Activated CD4-positive, alpha-beta T cell treated with anti-CD3 and anti-CD28 coated beads for 24 hours (primary cell): Measurements from ENCODE around the gene STRN4.
"Not testable (repeated sequence)": the region's sequence is repeated elsewhere in the genome, so short reads cannot be mapped to it uniquely, and the experiment has no call there.

ENCODE experiments used
- DNase-seq, 2 donors: peaks; one replicate each; pipeline ENCODE4 v3.0.0-alpha.2; 2020; ENCODE audit warnings: low read depth in 2 of 2

The STRN4 gene, protein sequence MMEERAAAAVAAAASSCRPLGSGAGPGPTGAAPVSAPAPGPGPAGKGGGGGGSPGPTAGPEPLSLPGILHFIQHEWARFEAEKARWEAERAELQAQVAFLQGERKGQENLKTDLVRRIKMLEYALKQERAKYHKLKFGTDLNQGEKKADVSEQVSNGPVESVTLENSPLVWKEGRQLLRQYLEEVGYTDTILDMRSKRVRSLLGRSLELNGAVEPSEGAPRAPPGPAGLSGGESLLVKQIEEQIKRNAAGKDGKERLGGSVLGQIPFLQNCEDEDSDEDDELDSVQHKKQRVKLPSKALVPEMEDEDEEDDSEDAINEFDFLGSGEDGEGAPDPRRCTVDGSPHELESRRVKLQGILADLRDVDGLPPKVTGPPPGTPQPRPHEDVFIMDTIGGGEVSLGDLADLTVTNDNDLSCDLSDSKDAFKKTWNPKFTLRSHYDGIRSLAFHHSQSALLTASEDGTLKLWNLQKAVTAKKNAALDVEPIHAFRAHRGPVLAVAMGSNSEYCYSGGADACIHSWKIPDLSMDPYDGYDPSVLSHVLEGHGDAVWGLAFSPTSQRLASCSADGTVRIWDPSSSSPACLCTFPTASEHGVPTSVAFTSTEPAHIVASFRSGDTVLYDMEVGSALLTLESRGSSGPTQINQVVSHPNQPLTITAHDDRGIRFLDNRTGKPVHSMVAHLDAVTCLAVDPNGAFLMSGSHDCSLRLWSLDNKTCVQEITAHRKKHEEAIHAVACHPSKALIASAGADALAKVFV

DNA sequence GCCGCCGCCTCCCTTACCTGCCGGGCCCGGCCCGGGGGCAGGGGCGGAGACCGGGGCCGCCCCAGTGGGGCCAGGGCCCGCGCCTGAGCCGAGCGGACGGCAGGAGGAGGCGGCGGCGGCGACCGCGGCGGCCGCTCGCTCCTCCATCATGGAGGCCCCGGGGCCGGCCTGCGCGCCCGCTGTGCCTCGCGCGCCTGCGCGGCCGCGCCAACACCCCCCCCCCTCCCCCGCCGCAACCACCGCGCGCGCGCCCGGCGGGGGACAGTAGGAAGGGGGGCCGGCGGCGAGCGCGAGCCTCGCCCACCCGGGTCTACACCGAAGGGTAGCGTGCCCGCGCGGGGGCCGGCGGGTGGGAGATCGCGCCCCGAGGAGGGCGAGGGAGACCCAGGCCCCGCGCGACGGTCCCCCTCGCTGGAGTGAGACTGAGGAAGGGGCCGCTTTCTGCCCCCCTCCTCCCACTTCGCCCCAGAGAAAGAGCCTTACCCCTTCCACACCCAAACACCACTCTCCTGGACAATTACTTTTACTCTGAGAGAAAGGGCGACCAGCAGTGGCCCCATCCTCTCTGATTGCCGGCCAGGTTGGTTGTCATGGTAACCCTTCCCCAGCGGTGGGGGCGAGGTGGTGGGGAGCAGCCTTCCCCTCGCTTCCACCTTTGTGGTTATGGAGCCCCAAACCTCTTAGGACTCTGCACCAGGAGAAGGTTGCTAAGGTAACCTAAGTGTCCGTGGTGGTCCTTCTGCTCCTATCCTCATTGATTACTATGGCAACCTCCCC lies at the start of gene STRN4:
STRN4 (minus strand) TSS at position 170 of the 777 bp plus-strand sequence; CDS start at position 150, 20 bp downstream.
- DNase-seq, result peak; percentile 30 to 43

DNA sequence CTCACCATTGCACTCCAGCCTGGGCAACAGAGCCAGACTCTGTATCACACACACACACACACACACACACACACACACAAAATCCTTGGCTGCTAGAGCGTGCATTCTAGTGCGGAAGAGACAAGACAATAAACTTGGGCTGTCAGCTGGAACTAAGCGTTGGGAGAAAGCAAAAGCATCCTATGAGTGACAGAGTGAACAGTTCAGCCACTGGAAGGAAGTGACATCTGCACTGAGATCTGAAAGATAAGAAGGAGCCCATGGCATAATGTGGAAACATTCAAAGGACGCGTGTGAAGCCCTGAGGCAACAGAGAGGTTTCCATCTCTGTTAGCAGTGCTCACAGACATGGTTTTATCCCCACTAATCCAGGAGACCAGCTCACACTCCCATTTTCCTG lies 45.7 kb upstream of the STRN4 start:
- DNase-seq, result no peak

DNA sequence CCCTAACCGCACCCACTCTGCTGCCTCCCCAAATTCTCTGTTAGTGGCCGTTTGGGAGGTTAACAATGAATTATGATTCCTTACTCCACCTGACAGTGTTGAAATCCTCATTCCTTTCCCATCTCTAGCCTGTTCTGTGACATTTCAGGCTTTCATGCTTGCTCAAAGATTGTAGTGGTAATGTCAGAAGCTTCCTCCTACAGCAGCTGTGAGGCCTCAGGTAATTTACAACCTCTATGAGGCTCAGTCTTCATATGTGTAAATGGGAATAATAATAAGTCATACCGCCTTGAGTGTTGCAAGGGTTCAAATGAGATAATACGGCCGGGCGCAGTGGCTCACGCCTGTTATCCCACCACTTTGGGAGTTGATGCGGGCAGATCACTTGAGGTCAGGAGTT lies 43.1 kb upstream of the STRN4 start:
- no peak for DNase-seq

DNA sequence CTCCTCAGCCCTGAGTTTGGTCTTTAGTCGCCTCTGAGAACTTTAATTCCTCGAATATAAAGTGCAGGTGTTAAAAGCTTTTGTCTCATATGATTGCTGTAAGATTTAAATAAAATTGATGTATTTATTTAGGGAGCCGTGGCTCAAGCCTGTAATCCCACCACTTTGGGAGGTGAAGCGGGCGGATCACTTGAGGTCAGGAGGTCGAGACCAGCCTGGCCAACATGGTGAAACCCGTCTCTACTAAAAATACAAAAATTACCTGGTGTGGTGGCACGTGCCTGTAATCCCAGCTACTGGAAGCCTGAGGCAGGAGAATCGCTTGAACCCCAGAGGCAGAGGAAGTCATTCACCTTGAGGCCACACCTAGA lies 42.7 kb upstream of the STRN4 start:
- no peak for DNase-seq

DNA sequence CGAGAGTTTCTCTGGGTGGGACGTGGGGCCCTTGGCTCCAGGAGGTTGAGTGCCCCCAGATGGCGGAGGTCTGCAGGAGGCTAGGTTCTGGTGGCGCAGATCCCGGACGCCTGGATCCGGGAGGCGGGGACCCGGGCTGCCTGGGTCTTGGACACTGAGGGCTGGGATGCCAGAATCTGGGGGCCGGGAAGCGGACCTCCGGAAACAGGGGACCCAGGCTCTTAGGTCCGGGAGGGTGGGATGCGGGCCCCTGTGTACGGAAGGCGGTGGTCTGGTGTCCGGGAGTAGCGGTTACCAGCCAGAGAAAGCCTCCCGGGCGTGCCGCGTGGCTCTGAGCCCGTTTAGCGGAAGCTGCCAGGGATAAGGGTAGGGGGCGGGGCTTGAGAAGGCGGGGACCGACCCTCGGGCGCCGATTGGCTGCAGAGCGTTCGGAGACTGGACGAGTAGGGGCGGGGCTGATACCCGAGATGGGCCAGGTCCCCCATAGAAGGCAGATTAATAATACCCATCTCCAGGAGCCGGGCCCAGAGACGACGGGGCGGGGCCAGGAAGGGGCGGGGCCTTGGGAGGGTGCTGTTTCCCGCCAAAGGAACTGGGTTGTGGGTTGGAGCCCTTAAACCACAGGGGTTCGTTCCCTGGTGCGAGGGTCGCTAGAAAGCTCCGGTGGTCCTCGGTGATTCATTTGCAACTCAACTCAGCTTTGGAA lies 42.2 kb upstream of the STRN4 start, which contains the start of gene SLC1A5:
SLC1A5 (minus strand) TSS at position 333 of the 706 bp plus-strand sequence. CDS start 629 bp downstream, outside the sequence.
- peak; percentile 100 for DNase-seq

DNA sequence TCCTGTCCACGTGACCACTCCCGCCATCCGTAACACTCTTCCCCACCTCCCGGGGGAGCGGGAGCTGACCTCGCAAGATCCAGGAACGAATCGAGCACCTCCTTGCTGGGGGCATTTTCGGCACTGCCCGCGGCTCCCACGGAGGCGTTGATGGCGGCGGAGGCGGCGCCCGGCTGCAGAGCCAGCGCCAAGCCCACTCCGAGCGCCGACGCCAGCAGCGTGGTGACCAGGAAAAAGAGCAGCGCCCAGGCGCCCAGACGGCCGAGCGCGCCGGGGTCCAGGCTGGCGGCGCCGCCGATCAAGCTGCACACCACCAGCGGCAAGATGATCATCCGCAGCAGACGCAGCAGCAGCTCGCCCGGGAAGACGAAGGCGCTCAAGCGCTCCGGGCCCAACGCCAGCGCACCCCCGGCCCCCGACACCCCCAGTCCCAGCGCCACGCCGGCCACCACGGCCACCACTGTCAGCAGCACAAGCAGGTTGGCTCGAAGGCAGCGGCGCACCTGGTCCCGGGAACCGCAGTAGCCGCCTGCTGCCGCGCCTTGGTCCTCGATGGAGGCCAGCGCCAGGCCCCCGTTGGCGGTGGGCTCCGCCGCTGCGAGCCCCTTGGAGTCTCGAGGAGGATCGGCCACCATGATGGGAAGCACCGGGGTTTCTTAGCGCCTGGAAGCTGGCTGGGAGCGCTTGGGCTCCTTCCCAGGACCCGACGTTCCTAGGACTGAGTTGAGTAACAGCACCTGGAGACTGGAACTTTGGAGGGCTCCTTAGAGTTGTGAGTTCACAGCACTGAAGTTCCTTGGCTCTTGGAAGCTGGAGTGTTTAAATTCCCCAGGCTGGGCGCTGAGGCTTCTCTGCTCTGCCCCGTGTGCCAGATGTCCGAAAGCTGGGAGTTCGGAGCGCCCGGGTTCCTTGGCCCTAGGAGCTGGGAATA lies 41.3 kb upstream of the STRN4 start:
- DNase-seq, result no peak

DNA sequence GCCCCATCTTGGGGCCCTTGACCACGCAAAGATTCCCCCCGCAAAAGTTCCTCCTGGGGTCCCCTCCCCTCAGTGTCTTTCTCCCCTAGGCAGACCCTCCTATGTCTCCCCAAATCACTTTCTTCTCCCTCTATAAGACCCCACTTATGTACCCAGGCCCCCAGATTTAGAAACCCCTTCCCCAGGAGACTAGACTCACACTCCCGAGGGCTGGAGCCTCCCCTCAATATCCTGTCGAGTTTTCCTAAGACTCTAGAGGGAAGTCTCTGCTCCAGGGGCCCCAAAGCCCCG lies 40.7 kb upstream of the STRN4 start:
- DNase-seq, result no peak

DNA sequence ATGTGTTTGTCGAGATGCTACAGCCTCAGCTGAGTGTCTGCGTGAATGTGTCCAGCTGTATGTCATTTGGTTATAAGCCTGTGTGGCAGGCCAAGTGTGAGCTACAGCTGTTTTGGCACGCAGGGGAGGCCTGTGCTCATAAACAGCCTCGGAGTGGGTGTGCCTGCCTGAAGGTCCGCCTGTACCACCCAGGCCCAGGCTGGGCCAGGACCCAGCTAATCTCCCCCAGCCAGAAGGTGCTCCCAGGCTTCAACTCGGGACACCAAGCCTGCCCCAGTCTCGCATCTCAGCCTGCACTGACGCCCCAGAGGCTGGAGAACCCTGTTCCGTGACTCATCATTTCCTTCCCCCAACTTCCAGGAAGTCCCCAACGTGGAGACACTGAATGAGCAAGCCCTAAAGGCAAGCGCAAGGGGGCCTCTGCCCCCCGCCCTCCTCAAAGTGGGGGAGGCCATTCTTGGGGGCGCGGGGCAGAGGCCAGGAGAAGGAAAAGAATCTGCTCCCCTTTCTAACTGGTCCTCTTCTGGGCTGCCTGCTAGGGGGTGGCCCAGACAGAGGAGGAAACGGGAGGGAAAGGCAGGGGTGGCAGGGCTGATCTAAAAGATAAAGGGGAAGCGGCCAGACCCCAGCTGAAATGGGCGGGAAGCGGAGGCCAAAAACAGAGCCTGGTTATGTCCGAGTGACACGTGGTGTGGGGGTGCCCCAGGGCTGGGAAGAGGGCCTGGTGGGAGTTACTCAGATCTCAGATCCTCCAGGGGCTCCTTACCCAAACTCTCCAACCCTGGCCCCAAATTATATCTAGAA lies 40.2 kb upstream of the STRN4 start:
- DNase-seq, result peak; percentile 66 to 73

DNA sequence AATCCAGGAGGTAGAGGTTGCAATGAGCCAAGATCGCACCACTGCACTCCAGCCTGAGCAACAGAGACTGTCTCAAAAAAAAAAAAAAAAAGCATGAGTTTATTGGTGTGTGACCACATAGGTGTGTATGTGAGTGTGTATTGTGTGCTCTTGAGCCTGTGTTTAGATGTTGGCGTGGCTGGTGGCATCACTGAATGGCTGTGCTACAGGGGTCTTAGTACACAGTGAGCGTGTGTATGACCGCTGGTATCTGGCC lies 39.7 kb upstream of the STRN4 start:
- no peak for DNase-seq

DNA sequence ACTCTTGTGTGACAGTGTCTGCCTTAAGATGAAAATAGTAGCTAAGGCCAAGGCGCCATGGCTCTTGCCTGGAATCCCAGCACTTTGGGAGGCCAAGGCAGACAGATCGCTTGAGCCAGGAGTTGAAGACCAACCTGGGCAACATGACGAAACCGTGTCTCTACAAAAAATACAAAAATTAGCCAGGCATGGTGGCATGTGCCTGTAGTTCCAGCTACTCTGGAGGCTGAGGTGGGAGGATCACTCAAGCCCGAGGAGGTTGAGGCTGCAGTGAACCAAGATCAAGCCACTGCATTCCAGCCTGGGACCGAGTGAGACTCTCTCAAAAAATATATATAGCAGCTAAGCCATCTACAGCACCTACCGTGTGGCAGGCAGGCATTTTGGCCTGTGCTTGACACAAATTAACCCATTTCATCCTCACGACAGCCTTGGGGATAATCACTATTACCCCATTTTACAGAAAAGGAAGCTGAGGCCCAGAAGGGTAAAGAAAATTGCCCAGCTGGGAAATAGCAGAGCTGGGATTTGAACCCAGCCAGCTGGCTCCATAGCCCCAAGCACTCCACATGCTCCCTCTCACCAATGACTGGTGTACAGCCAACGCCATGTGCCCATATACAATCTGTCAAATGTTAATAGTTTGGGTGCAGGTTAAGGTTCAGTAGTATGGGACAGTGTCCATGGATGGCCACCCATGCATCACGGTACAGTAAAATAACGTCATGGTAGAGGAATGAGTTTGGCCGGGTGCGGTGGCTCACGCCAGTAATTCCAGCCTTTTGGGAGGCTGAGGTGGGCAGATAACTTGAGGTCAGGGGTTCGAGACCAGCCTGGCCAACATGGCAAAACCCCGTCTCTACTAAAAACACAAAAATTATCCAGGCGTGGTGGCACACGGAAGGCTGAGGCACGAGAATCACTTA lies 39.1 kb upstream of the STRN4 start:
- DNase-seq, result no peak

DNA sequence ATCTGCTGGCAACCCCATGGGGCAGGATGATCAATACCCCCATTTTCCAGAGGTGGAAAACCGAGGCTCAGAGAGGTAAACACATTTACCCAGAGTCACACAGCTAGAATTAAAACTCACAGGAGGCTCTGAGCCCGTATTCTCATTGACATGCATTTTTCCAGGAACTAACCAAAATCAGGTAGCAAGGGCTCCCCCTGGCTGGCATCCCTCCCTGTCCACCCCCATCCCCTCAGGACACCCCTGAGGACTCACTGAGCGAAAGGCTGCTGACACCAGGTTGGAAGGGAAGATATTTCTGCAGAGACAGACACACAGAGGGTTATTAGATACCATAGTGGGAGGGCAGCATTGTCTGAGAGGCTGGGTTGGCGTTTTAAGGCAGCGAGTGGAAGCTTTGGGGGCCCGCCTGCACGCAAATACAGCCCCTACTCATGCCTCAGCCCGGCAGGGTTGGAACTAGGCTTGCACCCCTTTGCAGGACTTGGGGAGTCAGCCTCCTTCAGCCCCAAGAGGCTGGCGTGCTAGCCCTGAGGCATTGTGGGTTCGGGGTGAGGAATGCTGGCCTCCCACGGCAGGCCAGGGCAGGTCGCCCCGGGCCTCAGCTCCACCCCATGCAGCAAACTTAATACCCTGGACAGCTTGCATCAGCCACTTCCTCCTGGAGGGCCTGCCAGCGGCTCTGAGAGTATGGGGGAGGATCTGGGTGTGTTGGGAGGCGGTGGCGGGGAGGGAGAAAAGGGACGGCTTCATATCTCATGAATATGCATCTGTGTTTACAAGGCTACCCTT lies 38.2 kb upstream of the STRN4 start:
- peak; percentile 52 to 54 for DNase-seq

DNA sequence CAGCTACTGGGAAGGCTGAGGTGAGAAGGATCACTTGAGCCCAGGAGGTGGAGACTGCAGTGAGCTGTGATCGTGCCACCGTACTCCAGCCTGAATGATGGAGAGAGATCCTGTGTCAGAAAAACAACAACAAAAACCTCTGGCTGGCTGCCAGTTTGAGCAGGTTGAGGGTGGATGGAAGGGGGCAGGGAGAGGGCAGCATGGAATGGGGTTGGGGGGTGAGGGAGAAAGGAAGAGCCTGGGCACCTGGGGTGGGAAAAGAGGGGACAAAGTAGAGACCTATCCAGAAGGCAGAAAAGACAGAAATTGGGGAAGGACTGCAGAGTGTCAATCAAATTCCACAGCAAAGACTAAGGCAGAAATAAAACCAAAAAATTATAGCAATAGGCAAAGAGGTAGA lies 37.4 kb upstream of the STRN4 start:
- DNase-seq, result no peak

DNA sequence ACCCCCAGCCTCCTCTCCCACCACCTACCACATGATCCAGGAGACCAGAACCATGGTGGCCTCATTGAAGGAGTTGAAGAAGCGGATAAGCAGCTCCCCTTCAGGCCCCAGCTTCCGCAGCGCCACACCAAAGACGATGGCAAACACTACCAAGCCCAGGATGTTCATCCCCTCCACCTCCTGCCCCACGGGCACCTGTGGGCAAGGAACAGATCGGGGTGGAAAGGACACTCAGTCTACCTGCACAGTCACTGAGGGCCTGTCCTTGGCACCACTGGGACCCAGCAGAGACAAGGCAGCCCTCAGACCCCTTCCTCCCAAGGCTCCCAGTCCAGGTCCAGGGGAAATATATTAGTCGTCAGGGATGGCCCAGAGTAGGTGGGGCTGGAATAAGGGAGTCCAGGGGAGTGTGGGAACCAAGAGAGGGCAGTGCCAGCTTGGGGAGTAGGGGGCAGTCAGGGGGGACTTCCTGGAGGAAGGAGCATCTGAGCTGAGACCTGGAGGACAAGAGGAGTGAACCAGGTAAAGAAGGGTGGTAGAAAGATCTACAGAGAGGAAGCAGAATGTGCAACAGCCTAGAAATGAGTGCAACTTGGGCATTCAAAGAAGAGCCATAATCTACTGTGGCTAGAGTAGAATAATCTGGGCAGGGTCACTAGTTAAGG lies 36.2 kb upstream of the STRN4 start:
- no peak for DNase-seq

DNA sequence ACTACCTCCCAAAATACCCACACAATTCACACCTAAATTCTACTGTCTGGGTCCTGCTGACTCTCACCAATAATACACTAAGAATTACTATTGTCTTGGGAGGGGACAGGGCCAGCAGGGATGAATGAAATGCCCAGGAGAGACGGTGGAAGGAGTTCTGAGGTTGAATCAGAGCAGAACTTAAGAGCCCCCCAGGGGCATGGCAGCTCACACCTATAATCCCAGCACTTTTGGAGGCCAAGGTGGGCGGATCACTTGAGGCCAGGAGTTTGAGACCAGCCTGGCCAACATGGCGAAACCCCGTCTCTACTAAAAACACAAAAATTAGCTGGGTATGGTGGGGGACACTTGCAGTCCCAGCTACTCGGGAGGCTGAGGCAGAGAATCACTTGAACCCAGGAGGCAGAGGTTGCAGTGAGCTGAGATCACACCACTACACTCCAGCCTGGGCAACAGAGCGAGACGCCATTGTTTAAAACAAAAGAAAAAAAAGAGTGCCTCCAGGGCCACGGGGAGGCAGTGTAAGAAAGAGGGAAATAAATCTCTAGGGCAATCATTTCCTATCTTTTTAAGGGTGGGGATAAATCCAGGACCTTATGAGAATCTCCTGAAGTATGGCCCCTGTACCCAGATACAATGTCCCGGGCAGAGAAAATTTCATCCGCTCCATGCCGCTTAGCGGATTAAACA lies 31.9 kb upstream of the STRN4 start:
- not testable (repeated sequence) for DNase-seq

DNA sequence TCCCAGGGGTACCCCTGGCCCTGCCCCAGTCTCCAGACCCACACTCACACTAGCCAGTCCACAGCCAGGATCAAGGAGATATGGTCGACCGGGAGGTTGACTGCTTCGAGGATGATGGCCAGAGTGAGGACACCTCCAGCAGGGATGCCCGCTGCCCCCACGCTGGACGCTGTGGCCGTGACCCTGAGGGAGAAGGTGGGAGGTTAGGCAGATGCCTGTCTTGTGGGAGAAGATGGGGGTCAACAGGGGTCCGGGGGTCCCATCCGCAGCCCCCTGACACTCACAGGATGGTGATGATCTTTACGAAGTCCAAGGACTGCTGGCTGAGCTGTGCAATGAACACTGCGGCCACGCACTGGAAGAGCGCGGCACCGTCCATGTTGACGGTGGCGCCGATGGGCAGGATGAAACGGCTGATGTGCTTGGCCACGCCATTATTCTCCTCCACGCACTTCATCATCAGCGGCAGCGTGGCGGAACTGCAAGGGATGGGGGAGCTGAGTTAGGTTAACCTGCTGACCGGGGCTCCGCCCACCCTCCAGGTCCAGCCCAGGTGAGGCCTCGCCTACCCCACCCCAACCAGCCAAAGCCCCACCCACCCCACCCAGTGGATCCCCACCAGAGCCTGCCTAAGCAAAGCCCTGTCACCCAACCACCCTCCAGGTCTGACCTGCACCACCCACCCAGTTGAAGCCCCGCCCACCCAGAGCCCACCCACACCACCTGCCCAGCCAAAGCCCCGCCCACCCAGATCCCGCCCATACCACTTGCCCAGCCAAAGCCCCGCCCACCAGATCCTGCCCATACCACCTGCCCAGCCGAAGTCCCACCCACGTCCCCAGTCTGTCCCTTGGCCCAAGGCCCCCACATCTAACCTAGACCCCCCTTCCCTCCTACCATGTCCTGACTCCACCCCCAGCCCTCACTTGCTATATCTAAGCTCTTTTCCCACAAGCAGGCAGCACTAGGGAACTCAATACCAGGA lies 31.0 kb upstream of the STRN4 start:
- no peak for DNase-seq
